HL-60 (cell line): ENCODE data around the gene PPP1R13L.

Experiments used
- GABPA ChIP-seq: IDR thresholded peaks from 2 replicates; pipeline ENCODE4 v1.6.1; 2012; ENCODE audit warnings: low read depth
- POLR2AphosphoS5 ChIP-seq: IDR thresholded peaks from 2 replicates; pipeline ENCODE4 v1.6.1; 2012; ENCODE audit warnings: low read depth
- SPI1 ChIP-seq: IDR thresholded peaks from 2 replicates; pipeline ENCODE4 v1.6.1; 2012; ENCODE audit warnings: low read depth, mild to moderate bottlenecking, borderline replicate concordance
- TF ChIP-seq, protein P1 (sequence below): IDR thresholded peaks from one replicate; pipeline ENCODE4 v1.5.1; 2011; ENCODE audit warnings: low read length, control low read depth, inconsistent platforms; ENCODE audit not compliant: insufficient read depth
- TF ChIP-seq, protein P2 (sequence below): IDR thresholded peaks from 2 replicates; pipeline ENCODE4 v1.6.1; 2012; ENCODE audit warnings: low read depth; ENCODE audit not compliant: insufficient replicate concordance

DNA sequence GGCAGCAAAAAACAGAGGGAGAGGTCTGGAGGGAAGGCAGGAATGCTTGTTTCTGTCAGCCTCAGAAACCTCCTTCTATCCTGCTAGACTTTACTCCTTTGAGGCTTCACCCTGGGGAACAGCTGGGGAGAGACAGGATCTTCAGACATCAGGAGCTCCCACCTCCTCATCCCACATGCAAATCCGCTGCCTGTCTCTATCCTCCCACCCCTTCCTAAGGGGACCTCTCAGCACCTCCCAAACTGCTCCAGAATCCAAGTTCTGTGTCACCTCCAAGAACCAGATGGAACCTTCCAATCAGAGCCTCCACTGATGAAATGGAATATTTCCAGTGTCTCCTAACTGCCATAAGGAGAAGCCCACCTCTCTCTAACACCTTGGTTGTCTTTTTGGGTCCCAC, 24.8 kb downstream of the PPP1R13L start:
- TF ChIP-seq, protein P1, sequence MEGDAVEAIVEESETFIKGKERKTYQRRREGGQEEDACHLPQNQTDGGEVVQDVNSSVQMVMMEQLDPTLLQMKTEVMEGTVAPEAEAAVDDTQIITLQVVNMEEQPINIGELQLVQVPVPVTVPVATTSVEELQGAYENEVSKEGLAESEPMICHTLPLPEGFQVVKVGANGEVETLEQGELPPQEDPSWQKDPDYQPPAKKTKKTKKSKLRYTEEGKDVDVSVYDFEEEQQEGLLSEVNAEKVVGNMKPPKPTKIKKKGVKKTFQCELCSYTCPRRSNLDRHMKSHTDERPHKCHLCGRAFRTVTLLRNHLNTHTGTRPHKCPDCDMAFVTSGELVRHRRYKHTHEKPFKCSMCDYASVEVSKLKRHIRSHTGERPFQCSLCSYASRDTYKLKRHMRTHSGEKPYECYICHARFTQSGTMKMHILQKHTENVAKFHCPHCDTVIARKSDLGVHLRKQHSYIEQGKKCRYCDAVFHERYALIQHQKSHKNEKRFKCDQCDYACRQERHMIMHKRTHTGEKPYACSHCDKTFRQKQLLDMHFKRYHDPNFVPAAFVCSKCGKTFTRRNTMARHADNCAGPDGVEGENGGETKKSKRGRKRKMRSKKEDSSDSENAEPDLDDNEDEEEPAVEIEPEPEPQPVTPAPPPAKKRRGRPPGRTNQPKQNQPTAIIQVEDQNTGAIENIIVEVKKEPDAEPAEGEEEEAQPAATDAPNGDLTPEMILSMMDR = no peak
- TF ChIP-seq POLR2AphosphoS5 (no peak), SPI1 (no peak), GABPA (no peak)
- TF ChIP-seq, protein P2, sequence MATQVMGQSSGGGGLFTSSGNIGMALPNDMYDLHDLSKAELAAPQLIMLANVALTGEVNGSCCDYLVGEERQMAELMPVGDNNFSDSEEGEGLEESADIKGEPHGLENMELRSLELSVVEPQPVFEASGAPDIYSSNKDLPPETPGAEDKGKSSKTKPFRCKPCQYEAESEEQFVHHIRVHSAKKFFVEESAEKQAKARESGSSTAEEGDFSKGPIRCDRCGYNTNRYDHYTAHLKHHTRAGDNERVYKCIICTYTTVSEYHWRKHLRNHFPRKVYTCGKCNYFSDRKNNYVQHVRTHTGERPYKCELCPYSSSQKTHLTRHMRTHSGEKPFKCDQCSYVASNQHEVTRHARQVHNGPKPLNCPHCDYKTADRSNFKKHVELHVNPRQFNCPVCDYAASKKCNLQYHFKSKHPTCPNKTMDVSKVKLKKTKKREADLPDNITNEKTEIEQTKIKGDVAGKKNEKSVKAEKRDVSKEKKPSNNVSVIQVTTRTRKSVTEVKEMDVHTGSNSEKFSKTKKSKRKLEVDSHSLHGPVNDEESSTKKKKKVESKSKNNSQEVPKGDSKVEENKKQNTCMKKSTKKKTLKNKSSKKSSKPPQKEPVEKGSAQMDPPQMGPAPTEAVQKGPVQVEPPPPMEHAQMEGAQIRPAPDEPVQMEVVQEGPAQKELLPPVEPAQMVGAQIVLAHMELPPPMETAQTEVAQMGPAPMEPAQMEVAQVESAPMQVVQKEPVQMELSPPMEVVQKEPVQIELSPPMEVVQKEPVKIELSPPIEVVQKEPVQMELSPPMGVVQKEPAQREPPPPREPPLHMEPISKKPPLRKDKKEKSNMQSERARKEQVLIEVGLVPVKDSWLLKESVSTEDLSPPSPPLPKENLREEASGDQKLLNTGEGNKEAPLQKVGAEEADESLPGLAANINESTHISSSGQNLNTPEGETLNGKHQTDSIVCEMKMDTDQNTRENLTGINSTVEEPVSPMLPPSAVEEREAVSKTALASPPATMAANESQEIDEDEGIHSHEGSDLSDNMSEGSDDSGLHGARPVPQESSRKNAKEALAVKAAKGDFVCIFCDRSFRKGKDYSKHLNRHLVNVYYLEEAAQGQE = no peak
